ENCODE data around the gene BFAR.
"Not testable (repeated sequence)": the region's sequence is repeated elsewhere in the genome, so short reads cannot be mapped to it uniquely, and the experiment has no call there.

BFAR gene, protein sequence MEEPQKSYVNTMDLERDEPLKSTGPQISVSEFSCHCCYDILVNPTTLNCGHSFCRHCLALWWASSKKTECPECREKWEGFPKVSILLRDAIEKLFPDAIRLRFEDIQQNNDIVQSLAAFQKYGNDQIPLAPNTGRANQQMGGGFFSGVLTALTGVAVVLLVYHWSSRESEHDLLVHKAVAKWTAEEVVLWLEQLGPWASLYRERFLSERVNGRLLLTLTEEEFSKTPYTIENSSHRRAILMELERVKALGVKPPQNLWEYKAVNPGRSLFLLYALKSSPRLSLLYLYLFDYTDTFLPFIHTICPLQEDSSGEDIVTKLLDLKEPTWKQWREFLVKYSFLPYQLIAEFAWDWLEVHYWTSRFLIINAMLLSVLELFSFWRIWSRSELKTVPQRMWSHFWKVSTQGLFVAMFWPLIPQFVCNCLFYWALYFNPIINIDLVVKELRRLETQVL

DNA sequence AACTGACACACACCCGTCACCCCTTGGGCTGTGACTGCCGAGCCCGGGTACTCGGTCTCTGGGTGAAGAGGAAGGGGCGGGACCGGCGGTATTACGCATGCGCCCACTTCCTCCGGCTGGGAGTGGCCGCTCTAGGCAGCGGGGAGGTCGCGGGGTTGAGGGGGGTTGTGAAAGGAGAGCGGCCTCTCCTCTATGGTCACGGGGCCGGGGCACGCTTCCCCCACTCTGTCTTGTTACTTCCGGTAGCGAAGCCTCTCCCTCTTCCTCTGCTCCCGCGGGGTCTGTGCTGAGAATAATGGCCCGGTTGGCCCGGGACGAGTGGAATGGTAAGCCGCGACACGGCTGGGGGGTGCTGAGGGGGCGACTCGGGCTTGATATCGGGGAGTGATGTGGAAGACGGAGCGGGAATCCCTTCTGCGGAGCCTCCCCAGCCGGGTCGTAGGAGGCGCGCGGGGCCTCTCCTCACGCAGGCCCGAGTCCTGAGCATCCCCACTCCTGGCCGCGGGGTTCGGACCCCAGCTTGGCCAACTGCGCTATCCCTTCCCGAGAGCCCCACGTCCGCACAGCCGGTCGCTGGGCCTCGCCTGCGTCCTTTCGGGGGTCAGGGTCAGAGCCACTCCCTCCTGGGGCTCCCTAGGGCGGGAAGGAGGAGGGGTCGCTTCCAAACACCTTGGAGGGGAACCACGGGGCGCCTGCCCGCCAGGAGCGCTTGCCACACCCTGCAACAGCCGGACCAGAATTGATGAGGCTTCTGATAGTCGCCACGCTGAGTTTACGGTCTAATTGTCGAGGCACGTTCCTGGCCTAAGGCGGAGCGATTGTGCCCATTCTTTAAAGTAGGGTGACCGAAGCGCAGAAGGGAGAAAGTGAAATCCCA is at the start of gene BFAR:
BFAR (plus strand) TSS at position 259 of the 877 bp plus-strand sequence. CDS start 11,396 bp downstream, outside the sequence.
- DNase-seq (ENCODE audit: low spot score): peak; percentile 89

DNA sequence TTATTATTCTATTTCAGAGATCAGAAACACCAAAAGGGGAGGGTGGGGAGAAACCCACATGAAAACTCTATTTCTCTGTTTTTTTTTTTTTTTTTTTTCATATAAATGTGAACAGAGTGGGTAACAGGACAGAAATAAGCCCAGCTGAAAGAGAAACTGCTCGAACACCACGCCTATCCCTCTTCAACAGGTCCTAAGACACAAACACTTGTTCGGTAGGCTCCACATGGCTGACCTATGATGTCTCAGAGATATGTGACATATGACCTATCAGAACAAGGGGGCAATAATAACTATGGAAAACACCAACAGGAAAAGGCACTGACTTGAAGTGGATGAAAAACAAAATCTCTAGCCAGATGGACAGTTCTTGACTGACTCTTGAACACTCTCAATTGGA is 47.5 kb upstream of the BFAR start:
- DNase-seq (ENCODE audit: low spot score): no peak

DNA sequence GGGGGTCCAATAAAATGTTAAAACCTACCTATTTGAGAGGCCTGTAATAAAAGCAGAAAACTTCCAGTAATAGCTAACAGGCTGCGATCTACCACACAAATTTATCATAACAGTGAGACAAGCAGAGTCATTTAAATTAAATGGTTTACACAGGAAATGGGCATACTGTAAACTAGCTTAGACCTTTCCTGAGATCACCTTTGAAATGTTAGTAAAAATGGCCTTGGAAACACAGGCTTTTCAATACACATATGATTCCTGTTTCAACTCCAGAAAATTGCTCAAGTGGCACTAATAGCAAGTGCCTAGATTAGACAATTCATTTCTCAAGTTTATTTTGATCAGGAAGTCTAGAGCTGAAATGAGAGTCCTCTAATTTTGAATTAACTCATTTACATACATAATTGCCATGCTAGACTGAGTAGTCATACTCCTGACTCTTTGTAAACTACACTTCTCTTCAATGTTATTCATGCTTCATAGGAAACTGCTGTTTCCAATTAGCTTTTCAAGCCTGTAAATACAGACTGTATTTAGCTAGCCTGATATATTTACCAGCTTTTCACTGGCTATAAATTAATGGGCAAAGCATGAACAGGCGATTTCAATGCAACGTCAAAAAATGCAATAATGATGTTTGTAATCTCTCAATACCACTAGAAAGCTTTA is 46.0 kb upstream of the BFAR start:
- no peak for DNase-seq (ENCODE audit: low spot score)

DNA sequence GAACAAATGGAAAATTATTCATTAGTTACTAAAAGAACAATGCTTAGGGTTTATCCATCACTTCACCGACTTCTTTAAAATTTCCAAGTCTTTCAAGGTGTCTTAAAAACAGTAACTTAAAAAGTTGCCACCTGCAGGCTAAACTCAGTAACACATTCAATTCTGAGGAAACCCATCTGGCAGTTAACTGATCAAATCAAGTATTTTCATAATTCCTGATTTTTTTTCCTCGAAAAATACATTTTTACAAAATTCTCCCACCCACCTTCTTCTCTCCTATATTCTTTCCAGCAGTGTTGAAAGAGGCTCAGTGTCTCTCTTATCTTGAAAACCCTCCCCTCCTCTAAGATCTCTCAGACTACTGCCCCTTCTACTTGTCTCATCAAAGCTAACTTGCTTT is 32.6 kb upstream of the BFAR start:
- DNase-seq (ENCODE audit: low spot score): peak; percentile 32

DNA sequence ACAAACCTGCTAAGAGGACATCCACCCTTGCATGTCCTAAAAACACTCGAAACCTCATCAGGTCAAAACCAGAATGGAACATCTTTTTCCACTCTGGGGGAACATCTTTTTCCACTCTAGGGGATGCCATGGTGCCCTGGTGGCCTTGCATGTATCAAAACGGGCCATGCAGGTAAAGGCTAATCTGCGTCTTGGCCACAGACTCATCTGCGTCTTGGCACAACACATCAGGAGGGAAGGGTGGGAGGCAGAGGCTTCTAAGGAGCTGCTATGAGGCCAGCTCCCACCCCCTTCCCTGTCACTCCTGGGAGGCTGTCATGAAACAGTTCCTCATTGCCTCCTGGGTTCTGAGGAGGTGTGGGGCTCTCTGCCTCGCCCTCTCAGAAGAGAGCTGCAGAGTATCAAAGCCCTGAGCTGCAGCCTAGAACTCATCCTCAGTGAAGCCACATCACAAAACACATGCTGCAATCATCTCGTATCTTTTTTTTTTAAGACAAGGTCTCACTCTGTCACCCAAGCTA is 30.2 kb upstream of the BFAR start:
- no peak for DNase-seq (ENCODE audit: low spot score)

DNA sequence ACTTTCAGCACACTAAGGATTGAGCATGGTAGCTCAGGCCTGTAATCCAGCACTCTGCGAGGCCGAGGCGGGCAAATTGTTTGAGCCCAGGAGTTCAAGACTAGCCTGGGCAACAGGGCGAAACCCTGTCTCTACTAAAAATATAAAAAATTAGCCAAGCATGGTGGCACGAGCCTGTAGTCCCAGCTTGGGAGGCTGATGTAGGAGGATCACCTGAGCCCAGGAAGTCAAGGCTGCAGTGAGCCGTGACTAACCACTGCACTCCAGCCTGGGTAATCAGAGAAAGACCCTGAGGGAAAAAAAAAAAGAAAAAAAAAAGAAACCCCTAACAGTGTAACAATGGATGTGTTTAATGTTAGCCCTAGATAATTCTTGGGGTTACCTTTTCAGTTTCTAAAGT is 26.6 kb upstream of the BFAR start:
- DNase-seq (ENCODE audit: low spot score): no peak

DNA sequence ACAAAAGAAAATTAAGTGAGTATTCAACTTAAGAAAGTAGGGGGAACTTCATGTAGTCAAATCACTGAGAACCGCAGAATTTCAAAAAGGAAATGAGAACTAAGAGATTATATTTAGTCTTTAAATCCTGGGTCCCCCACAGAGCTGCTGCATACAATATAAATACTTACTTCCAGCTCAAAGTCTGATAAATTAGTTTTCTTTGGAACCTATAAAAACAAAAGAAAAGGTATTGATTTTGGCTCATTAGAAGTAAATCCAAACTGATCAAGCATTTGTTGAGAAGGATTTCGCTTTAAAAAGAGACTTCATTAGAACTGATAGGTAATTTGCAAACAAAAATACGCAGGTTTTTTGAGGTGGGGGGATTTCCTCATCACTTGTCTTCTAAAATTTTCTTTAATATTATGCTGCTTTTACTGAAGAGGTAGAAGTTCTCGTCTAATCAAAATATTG is 24.6 kb upstream of the BFAR start:
- DNase-seq (ENCODE audit: low spot score): no peak

DNA sequence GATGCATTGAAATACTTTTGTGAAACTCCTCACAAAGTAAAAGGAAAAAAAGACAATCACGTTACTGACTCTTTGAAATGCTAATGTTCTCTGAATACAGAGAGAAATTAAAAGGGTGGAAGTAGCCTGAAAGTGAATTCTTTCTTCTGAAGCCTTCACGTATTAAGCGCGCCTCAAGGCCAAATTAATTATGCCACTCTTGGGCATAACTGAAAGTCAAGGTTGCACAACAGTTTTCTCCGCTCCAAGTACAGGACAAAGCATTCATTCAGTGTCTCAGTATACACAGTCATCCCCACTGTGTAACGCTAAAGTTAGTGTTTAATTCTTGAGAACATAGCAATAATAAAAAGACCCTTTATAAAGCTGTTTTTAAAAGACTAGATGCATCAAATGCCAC is 24.1 kb upstream of the BFAR start:
- DNase-seq (ENCODE audit: low spot score): no peak

DNA sequence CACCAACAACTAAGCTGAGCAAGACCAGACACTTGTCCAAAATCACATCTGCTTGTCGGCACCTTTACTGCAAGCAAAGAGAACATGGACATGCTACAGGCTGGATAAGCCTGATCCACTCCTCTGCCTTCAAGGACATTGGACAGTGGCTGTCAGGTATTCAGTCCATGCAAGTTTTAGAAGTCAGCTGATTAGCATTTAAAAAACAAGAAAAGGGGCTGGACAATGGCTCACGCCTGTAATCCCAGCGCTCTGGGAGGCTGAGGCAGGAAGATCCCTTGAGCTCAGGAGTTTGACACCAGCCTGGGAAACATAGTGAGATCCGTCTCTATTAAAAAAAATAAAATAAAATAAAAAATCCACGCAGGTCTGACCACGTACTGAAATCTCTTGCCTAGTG is 23.0 kb upstream of the BFAR start:
- no peak for DNase-seq (ENCODE audit: low spot score)

DNA sequence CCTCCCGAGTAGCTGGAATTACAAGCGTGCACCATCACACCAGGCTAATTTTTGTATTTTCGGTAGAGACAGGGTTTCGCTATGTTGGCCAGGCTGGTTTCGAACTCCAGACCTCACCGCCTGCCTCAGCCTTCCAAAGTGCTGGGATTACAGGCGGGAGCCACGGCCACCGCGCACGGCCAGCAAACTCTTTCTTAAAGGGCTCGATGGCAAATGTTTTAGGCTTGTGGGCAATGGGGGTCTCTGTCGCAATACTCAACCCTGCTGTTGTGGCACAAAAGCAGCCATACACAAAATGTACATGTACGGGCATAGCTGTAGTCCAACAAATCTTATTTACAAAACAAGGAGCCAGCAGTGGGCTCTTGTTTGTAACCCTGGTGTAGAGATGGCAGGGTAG is 21.1 kb upstream of the BFAR start:
- DNase-seq (ENCODE audit: low spot score): no peak

DNA sequence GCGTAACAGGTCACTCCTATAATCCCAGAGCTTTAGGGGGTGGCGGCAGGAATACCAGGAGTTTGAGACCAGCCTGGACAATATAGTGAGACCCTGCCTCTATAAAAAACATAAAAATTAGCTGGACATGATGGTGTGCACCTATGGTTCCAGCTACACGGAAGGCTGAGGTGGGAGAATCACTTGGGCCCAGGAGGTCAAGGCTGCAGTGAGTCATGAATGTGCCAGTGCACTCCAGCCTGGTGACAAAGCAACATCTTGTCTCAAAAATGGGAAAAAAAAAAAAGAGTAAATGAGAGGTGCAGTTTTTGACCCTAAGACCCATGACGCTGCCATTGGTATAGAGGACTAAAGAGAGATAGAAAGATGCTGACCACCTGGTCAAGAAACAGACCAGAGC is 18.8 kb upstream of the BFAR start:
- DNase-seq (ENCODE audit: low spot score): no peak

DNA sequence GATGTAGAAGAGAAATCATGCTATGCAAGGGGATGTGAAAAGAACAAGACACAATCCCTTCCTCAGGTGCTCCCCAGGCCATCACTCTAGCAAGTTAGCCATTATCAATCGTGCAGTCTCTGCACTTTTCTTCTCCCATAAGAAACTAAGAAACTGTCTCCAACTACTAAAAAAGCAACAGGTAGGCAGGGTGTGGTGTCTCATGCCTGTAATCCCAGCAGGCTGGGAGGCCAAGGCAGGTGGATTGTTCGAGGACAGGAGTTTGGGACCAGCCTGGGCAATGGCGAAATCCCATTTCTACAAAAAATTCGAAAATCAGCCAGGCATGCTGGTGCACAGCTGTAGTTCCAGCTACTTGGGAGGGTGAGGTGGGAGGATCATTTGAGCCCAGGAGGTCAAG is 16.5 kb upstream of the BFAR start:
- no peak for DNase-seq (ENCODE audit: low spot score)

DNA sequence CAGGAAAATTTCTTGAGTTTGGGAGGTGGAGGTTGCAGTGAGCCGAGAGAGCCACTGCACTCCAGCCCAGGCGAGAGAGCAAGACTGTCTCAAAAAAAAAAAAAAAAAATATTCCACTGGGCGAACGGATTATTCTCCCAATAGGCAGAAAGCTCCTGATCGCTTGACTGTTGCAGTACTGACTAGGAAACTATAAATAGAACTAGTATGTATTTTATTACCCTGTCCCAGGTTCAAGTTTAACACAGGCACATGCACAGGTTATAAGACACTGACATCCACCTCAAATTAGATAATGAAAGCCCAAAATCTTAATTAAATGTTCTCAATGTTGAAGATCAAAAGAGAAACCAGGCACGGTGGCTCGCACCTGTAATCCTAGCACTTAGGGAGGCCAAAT is 14.2 kb upstream of the BFAR start:
- DNase-seq (ENCODE audit: low spot score): no peak

DNA sequence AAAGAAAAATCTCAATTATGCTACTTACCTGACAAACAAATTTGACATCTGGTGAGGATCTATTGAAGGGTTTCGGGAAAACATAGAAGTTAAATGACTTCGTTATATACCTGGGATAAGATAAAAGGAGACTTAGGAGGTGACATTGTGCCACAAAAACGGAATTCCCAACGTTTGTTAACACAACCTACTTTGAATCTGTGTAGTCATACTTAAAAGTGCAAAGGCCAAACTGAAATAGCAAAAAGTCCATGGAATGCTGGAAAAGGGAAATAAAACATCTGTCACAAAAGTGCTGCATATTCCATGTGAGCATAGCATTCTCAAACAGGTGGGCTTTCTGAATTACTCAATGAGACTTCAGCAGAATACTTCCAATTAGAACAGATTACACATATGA is 5.7 kb upstream of the BFAR start:
- no peak for DNase-seq (ENCODE audit: low spot score)

DNA sequence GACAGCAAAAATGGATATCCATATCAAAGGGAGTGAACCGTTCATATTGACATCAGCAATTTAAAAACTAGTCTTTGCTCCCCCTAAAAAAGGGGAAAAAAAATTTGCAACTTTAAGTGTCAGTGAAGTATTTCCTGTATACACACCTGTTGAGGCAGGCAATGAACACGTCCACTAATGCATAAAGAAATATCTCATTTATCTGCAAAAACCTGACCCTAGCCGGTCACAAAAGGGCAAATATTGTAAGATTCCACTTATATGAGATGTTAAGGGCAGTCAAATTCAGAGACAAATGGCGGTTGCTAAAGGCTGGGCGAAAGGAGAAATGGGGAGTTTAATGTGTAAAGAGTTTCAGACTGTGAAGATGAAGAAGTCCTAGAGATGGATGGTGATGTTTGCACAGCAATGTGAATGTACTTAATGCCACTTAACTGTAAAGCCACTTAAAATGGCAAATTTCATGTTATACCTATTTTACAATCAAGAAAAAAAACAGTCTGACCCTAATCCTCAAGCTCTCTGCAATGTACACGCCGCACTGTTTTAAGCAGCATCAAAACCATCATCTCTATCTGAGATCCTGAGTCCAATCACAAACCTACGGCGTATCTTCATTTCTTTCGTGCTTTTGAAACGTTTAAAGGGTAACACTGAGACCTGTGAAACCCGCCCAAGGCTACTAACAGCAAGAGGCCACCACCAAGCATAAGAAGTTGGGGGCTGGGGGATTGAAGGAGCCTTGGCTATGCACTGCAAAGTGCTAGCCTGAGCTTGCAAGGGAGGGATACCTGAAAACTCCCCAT is 3.7 kb upstream of the BFAR start:
- DNase-seq (ENCODE audit: low spot score): peak; percentile 25

DNA sequence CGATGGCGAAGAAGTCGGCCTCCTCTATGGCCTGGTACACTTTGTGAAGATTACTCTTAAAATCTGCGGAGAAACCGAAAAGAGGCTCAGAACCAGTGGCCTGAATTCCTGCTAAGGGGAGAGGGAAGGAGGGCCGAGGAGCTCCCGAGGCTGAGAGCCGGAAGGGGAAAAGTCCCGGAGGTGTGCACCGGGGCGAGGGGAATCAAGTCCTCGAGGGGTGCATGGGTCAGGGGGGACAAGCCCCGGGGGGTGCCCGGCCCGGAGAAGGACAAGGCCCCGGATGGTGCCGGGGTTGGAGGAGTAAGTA is 3.2 kb upstream of the BFAR start:
- no peak for DNase-seq (ENCODE audit: low spot score)

DNA sequence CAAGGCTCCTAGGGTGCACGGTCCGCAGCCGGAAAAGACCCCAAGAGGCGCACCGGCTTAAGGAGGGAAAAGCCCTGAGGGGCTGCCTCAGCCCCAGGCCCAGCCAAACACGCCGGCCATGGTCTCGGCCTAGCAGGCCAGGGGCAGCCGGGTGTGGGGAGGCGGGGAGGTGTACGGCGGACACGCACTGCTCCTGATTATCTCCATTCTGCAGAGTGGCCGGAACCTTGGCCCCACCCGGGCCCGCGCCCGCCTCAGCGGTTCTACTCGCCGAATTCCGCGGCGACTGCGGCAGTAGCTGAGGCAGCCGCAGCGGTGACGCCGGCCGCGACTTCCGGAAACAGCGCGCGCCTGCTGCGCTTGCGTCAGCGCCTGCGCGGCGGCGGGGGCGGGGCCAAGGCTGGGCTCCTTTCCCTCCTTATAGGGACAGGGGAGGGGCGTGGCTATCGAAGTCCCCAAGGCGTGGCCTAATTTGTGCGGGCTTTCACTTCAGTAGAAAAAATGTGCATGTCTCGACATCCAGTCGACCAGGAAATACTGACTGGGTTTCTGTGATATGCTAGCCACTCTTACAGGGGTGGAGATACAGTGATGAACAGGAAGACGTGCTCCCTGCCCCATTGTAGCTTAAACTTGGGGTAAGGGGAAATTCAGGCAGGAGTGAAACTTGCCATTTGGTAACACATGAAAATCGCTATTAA is 2.7 kb upstream of the BFAR start, which contains the start of gene PARN:
PARN (minus strand) TSS at position 342 of the 701 bp plus-strand sequence; CDS start at position 207, 135 bp downstream.
- DNase-seq (ENCODE audit: low spot score): peak; percentile 99

DNA sequence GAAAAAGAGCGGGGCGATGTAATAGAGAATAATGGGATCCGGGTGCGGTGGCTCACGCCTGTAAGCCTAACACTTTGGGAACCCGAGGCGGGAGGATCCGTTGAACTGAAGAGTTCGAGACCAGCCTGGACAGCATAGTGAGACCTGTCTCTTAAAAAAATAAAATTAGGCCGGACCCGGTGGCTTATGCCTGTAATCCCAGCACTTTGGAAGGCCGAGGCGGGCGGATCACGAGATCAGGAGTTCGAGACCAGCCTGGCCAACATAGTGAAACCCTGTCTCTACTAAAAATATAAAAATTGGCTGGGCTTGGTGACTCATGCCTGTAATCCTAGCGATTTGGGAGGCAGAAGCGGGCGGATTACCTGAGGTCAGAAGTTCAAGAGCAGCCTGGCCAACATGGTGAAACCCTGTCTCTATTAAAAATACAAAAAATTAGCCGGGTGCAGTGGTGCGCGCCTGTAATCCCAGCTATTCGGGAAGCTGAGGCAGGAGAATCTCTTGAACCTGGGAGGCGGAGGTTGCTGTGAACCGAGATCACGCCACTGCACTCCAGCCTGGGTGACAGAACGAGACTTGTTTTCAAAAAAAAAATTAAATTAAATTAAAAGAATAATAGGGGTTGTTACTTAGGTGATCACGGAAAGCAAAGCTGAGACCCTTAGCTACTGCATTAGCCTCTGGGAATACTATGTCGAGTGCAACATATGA is 2.0 kb upstream of the BFAR start:
- DNase-seq (ENCODE audit: low spot score): not testable (repeated sequence)

DNA sequence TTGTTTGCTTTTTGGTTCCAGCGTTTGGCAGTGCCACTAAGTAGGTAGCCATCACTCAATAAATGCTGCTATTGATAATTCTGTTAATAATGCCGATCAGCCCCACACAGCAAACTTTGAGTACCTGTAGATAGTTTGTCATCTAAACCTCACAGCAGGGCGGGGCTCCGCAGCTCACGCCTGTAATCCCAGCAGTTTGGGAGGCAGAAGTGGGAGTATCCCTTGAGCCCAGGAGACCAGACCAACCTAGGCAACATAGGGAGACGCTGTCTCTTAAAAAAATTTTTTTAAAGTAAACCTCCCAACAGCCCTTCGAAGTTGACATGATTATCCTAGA is 1.6 kb downstream of the BFAR start:
- no peak for DNase-seq (ENCODE audit: low spot score)
